Melanocyte of skin (primary cell): Measurements from ENCODE around the gene IQCE. TPM values are rescaled to one million over a fixed set of nuclear protein-coding genes. Genes with fewer than 3 reads are reported as not detected.

Experiments
- small RNA-seq, 2 donors: library from RNA; depleted of rRNA; stranded (forward); fragments of <200 nt; gene quantifications; one replicate each; pipeline ENCODE3, GENCODE V24; 2012
- total RNA-seq, 2 donors: library from RNA; depleted of rRNA; stranded (reverse); fragments of >200 nt; gene quantifications; 2 replicates each; pipeline ENCODE4 v1.2.3, GENCODE V29; 2012

The IQCE gene, protein sequence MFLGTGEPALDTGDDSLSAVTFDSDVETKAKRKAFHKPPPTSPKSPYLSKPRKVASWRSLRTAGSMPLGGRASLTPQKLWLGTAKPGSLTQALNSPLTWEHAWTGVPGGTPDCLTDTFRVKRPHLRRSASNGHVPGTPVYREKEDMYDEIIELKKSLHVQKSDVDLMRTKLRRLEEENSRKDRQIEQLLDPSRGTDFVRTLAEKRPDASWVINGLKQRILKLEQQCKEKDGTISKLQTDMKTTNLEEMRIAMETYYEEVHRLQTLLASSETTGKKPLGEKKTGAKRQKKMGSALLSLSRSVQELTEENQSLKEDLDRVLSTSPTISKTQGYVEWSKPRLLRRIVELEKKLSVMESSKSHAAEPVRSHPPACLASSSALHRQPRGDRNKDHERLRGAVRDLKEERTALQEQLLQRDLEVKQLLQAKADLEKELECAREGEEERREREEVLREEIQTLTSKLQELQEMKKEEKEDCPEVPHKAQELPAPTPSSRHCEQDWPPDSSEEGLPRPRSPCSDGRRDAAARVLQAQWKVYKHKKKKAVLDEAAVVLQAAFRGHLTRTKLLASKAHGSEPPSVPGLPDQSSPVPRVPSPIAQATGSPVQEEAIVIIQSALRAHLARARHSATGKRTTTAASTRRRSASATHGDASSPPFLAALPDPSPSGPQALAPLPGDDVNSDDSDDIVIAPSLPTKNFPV
- total RNA-seq: 10 to 100 TPM; 17.2 to 17.3 TPM

DNA sequence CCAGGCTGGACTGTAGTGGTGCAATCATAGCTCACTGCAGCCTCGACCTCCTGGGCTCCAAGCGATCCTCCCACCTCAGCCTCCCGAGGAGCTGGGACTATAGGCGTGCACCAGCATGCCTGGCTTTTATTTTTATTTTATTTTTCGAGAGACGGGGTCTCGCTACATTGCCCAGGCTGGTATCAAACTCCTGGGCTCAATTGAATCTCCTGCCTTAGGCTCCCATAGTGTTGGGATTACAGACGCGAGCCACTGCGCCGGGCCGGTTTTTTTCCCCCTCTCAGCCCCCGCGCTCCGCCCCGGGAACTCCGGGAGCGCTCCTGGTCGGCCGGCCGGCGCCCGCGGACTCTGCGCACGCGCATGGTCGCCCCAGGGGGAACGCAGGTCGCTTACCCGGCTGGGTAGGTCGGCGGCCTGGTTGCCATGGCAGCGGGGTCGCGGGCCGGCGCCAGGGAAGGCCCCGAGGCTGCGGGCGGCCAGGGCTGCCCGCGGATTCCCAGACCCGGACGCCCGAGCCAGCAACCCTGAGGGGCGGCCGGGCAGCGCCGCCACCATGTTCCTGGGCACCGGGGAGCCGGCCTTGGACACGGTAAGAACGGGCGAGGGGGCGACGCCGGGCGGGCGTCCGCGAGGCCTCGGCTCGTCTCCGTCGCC lies at the start of gene IQCE:
IQCE (plus strand) TSS at position 351 of the 654 bp plus-strand sequence; CDS start at position 554, 203 bp downstream.

DNA sequence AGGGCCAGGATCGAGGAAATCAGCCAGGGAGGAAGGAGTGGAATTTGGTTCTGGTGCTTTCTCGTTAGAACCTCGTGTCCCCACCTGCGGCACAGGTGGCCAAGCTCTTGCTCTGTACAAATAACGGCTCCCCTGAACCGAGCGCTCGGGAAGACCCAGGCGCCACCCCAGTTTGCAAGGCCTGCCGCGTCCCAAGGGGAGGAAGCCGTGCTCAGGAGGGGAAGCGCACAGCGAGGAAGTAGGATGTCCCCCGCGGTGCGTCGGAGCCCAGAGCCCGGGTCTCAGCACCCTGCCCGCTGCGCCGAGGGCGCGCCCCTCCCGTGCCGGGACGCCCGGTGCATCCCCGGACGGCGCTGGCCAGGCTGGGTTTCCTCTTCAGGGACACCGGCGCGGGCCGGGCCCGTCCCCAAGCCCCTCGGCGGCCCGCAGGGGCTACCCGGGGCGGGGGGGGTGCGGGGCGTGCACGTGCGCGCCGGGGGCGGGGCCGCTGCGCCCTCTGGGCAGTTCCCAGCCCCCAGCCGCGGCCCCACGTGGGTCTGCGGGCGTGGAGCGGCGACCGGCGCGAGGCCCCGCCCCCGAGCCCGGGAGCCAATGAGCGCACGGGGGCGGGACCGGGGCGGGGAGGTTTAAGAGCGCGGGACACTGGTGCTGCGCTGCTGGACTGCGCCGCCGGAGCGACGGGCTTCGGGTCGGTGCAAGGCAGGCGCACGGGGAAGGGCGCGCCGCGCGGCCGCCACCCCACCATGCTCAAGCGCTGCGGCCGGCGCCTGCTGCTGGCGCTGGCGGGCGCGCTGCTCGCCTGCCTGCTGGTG lies 39.5 kb upstream of the IQCE start, which contains the start of gene LFNG:
LFNG (plus strand) TSS at position 656 of the 812 bp plus-strand sequence; CDS start at position 744, 88 bp downstream.

DNA sequence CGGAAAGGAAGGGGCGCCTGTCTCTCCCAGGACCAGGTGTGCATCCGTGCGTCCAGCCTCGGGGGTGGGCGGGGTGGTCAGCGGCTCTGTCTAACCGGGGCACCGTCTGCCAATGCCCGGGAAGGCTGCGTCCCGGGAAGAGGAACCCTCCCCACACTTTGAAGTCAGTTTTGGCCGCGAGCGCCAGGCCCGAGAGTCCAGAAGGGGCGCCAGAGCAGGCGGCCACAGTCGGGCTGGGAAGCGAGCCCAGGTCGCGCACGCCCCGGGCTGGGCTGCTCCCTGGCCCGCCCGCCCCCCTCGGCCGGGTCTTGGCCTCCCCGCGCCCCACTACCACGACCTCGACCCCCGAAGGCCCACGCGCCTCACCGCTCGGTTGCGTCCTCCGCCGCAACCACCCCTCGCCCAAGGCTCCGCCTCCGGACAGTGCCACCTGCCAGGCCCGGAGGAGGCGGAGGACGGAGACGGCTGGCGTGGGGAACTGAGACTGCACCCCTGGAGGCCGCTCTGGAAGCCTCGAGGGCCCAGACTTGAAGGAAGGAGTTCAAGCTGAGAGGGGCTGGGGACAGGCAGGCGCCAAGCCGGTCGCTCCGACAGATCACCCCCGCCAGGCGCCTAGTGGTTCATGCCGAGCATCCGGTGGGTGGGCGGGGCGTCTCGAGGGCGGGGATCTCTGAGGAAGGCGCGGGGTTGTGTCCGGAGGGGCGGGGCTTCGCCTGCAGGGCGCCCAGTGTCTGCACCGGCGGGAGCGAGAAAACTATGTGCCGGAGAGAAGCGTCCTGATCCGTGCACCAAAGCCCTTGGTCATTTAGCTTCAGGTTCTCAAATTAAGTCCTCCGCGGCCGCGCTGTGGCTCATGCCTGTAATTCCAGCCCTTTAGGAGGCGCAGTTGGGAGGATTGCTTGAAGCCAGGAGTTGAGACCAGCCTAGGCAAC lies 3.4 kb upstream of the IQCE start, which contains the start of gene BRAT1:
BRAT1 (minus strand) TSS at position 404 of the 932 bp plus-strand sequence. CDS start 1,093 bp downstream, outside the sequence.

DNA sequence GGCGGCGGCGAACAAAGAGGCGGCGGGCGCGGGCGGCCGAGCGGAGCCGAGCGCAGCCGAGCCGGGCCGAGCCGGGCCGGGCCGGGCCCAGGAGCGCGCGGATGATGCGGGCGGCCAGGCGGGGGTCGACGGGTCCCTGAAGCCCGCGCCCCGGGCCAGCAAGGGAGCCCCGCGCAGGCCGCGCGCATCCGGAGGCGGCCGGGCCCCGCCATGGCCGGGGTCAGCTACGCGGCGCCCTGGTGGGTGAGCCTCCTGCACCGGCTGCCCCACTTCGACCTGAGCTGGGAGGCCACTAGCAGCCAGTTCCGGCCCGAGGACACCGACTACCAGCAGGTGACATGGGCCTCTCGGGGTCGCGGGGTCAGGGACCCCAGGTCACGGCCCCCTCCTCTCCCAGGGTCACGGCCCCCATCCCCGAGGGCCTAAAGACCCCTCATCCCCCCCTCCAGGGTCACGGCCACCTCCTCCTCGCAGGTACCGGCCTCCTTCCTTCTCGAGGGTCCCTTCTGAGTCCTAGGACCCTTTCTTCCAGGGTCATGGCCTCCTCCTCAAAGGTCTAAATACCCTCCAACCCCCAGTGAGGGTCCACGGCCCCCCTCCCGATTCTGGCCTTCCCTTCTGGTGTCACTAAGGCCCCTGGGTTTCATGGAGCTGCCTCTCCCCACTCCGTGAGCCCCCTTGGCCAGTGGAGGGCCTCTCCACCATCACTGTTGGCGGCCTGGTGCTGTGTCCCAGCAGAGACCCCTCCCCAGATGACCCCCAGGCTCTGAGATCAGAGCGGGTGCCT lies 73.4 kb downstream of the IQCE start, which contains the start of gene TTYH3:
TTYH3 (plus strand) TSS at position 41 of the 787 bp plus-strand sequence; CDS start at position 211, 170 bp downstream.

Small RNA genes within 50 kb of the gene (small RNA-seq; reads per million reads assigned to genes)
- 0 reads per million in 2 donors for gene MIR4648

Other genes with a start within 250 kb of the IQCE start
- 10 to 100 TPM; 40.3 to 51.3 TPM for gene SNX8, start 244.5 kb upstream of the IQCE start, total RNA-seq
- gene EIF3B, start 204.2 kb upstream of the IQCE start, total RNA-seq: 100 to 1,000 TPM; 138 to 198 TPM
- 1 to 10 TPM; 2.4 to 3.7 TPM for gene CHST12, start 155.4 kb upstream of the IQCE start, total RNA-seq
- gene GRIFIN, start 82.6 kb upstream of the IQCE start, total RNA-seq: not detected
- gene LFNG, start 39.2 kb upstream of the IQCE start, total RNA-seq: 1 to 10 TPM; 5.0 to 5.2 TPM
- gene BRAT1, start 3.5 kb upstream of the IQCE start, total RNA-seq: 10 to 100 TPM; 33.7 to 45.0 TPM
- 100 to 1,000 TPM; 162 to 199 TPM for gene TTYH3, start 73.0 kb downstream of the IQCE start, total RNA-seq
- gene AMZ1, start 129.2 kb downstream of the IQCE start, total RNA-seq: 1 to 10 TPM in 1 of 2 donors, under 1 TPM in 1; 1.00 to 3.4 TPM